Mucosa of descending colon (tissue), 3 donors: Measurements from ENCODE around the gene IQGAP2. TPM values are rescaled to one million over a fixed set of nuclear protein-coding genes. Genes with fewer than 3 reads are reported as not detected.

Experiments
- ATAC-seq: fragments of 200-7000 bp; cut with Tn5 transposase; one replicate; pipeline ENCODE4 v1.9.1; 2020; ENCODE audit warnings: mild to moderate bottlenecking, moderate library complexity
- DNase-seq, 3 donors: peaks; one replicate each; pipeline ENCODE4 v3.0.0-alpha.2; 2020
- H3K36me3 ChIP-seq: fragments of 200-600 bp; one replicate; pipeline ENCODE4 v1.8.0; 2021; ENCODE audit warnings: low read depth, mild to moderate bottlenecking
- H3K4me1 ChIP-seq: fragments of 200-600 bp; one replicate; pipeline ENCODE4 v1.8.0; 2021; ENCODE audit warnings: low read depth, mild to moderate bottlenecking
- H3K4me3 ChIP-seq: fragments of 200-600 bp; one replicate; pipeline ENCODE4 v1.8.0; 2021; ENCODE audit warnings: mild to moderate bottlenecking
- H3K9me3 ChIP-seq: fragments of 200-600 bp; one replicate; pipeline ENCODE4 v1.8.0; 2021; ENCODE audit warnings: mild to moderate bottlenecking
- CTCF ChIP-seq: fragments of 200-600 bp; IDR thresholded peaks from one replicate; pipeline ENCODE4 v1.8.0; 2022; ENCODE audit warnings: antibody characterized with exemption, mild to moderate bottlenecking
- intact Hi-C, 2 donors: fragments of 100-400 bp; cut with DNase I in 1 of 2; cut with micrococcal nuclease in 1 of 2; formaldehyde crosslinking; loops; one replicate each; pipeline versions ENCODE4 v1.11.0 to v1.11.1; 2022; cut with DNase I, micrococcal nuclease
- total RNA-seq, 3 donors: library from RNA; stranded (reverse); fragmentation: NEBNext Ultra II Directional in 2 of 3; extraction: Animal tissue kit (Norgen Biotek cat#: 25700) in 2 of 3; gene quantifications; one replicate each; pipeline versions ENCODE4 v1.2.1 to v1.2.4, GENCODE V29; 2021 to 2023
- donor health status: DM: no; HTN: no; CAD: no; lungs with moderate emphysema.
- donor health status: DM: no; HTN: no; CAD: no.
- donor health status: DM: no; HTN: yes; CAD: no.

The IQGAP2 gene
- total RNA-seq, 3 donors from 2014 or later: 59.7 to 159 (median 84.8) TPM

GRCh38 chr5:76406673-76407072, 3.6 kb downstream of the IQGAP2 start:
- no peak for TF ChIP-seq CTCF
- intact Hi-C loops: loop anchor here in 1 of 2 donors (10.0 kb wide), 1 partner anchor 138 kb away; no protein-coding TSS in a partner anchor
- ATAC-seq (no peak), DNase-seq (no peak)
- no peak overlapping the region for H3K4me3 ChIP-seq
- H3K4me1 ChIP-seq: peaks cover 14% of the 10 kb centered on the region
- no peaks in the 10 kb centered on the region for H3K36me3 ChIP-seq
- H3K9me3 ChIP-seq: no peaks in the 10 kb centered on the region

- intact Hi-C loops: loop anchor here in 1 of 2 donors (10.0 kb wide), 1 partner anchor 137 kb away; no protein-coding TSS in a partner anchor
- DNase-seq (no peak), ATAC-seq (no peak)
- no peak for TF ChIP-seq CTCF
- Histone ChIP-seq H3K4me3 (no peak overlapping the region), H3K9me3 (no peaks in the 10 kb centered on the region), H3K4me1 (peaks cover 14% of the 10 kb centered on the region), H3K36me3 (no peaks in the 10 kb centered on the region)
Measured at GRCh38 chr5:76408104-76408654, 5.1 kb downstream of the IQGAP2 start.

GRCh38 chr5:76412511-76412910, 9.4 kb downstream of the IQGAP2 start:
- TF ChIP-seq CTCF: no peak
- Histone ChIP-seq H3K36me3 (no peaks in the 10 kb centered on the region), H3K4me1 (peaks cover 3% of the 10 kb centered on the region), H3K9me3 (no peaks in the 10 kb centered on the region), H3K4me3 (no peak overlapping the region)
- no peak for DNase-seq
- intact Hi-C loops: no loop called here
- ATAC-seq: no peak

GRCh38 chr5:76413746-76414145, 10.7 kb downstream of the IQGAP2 start:
- no peak for ATAC-seq
- no peak for DNase-seq
- intact Hi-C loops: no loop called here
- TF ChIP-seq CTCF: no peak
- Histone ChIP-seq H3K36me3 (no peaks in the 10 kb centered on the region), H3K9me3 (no peaks in the 10 kb centered on the region), H3K4me1 (no peaks in the 10 kb centered on the region), H3K4me3 (no peak overlapping the region)

- H3K36me3 ChIP-seq: no peaks in the 10 kb centered on the region
- intact Hi-C loops: no loop called here
- ATAC-seq: no peak
- DNase-seq: no peak
- H3K4me1 ChIP-seq: no peaks in the 10 kb centered on the region
- H3K9me3 ChIP-seq: no peaks in the 10 kb centered on the region
- H3K4me3 ChIP-seq: no peak overlapping the region
- TF ChIP-seq CTCF: no peak
Measured at GRCh38 chr5:76414788-76415187, 11.7 kb downstream of the IQGAP2 start.

- no peak for TF ChIP-seq CTCF
- Histone ChIP-seq H3K36me3 (no peaks in the 10 kb centered on the region), H3K4me3 (no peak overlapping the region), H3K4me1 (no peaks in the 10 kb centered on the region), H3K9me3 (no peaks in the 10 kb centered on the region)
- no peak for DNase-seq
- ATAC-seq: no peak
- intact Hi-C loops: no loop called here
Measured at GRCh38 chr5:76415855-76416254, 12.8 kb downstream of the IQGAP2 start.
